M059J (cell line): ENCODE results near the gene CEP295NL. TPM values are rescaled to one million over a fixed set of nuclear protein-coding genes. Genes with fewer than 3 reads are reported as not detected.
"Not testable (repeated sequence)": the region's sequence is repeated elsewhere in the genome, so short reads cannot be mapped to it uniquely, and the experiment has no call there.

Experiments used
- DNase-seq: peaks from one replicate; pipeline ENCODE4 v3.0.0-alpha.2; 2012; ENCODE audit warnings: low read depth
- total RNA-seq: library from RNA; depleted of rRNA; stranded (reverse); fragments of >200 nt; shearing (Covaris generic); gene quantifications from 2 replicates; pipeline ENCODE4 v1.2.3, GENCODE V29; 2014

The CEP295NL gene
- total RNA-seq, 1 experiment from 2014 or later: 1.6 TPM

GRCh38 chr17:78929908-78930775 lies 27.1 kb upstream of the CEP295NL start:
- no peak for DNase-seq

- peak; percentile 74 for DNase-seq
Measured at GRCh38 chr17:78925662-78926555, 22.9 kb upstream of the CEP295NL start.

GRCh38 chr17:78925234-78925633 lies 22.2 kb upstream of the CEP295NL start, which contains the start of gene TIMP2:
Gene TIMP2 (minus strand): TSS chr17:78925387. CDS start chr17:78925088, 299 bp downstream.
- DNase-seq: peak; percentile 76

- peak; percentile 51 for DNase-seq
Measured at GRCh38 chr17:78924481-78925151, 21.6 kb upstream of the CEP295NL start.

GRCh38 chr17:78923660-78924453 lies 20.9 kb upstream of the CEP295NL start:
- DNase-seq: peak; percentile 28

- DNase-seq: no peak
Measured at GRCh38 chr17:78922816-78923498, 20.0 kb upstream of the CEP295NL start.

GRCh38 chr17:78921437-78921971 lies 18.5 kb upstream of the CEP295NL start:
- no peak for DNase-seq

- no peak for DNase-seq
Measured at GRCh38 chr17:78920528-78920927, 17.5 kb upstream of the CEP295NL start.

- DNase-seq: no peak
Measured at GRCh38 chr17:78919861-78920450, 17.0 kb upstream of the CEP295NL start.

- no peak for DNase-seq
Measured at GRCh38 chr17:78918979-78919378, 16.0 kb upstream of the CEP295NL start.

GRCh38 chr17:78917451-78918275 lies 14.7 kb upstream of the CEP295NL start:
- DNase-seq: no peak

GRCh38 chr17:78915872-78916632 lies 13.1 kb upstream of the CEP295NL start:
- peak; percentile 82 for DNase-seq

- no peak for DNase-seq
Measured at GRCh38 chr17:78913115-78913514, 10.1 kb upstream of the CEP295NL start.

- no peak for DNase-seq
Measured at GRCh38 chr17:78912082-78912481, 9.1 kb upstream of the CEP295NL start.

GRCh38 chr17:78911543-78911942 lies 8.5 kb upstream of the CEP295NL start:
- DNase-seq: not testable (repeated sequence)

- DNase-seq: no peak
Measured at GRCh38 chr17:78910497-78911284, 7.7 kb upstream of the CEP295NL start.

GRCh38 chr17:78908426-78908825 lies 5.4 kb upstream of the CEP295NL start:
- no peak for DNase-seq
